H9 (cell line): ENCODE results near the gene PLEKHG7. TPM values are rescaled to one million over a fixed set of nuclear protein-coding genes. Genes with fewer than 3 reads are reported as not detected.

Experiments used
- DNase-seq: peaks from one replicate; pipeline ENCODE4 v3.0.0-alpha.2; 2017
- H2AFZ ChIP-seq: one replicate; pipeline ENCODE4 v1.6.1; 2013; ENCODE audit warnings: mild to moderate bottlenecking, low read length, control low read depth, moderate library complexity
- H2AK5ac ChIP-seq: 2 replicates; pipeline ENCODE4 v1.6.1; 2013; ENCODE audit warnings: low read length, control low read depth, mixed read lengths; ENCODE audit not compliant: insufficient read length
- H2BK120ac ChIP-seq: one replicate; pipeline ENCODE4 v1.6.1; 2013; ENCODE audit warnings: low read depth, mild to moderate bottlenecking, low read length, control low read depth, inconsistent platforms; ENCODE audit not compliant: poor library complexity, severe bottlenecking
- H2BK12ac ChIP-seq: 2 replicates; pipeline ENCODE4 v1.6.1; 2013; ENCODE audit warnings: low read length, control low read depth, mixed read lengths, low read depth; ENCODE audit not compliant: insufficient read length
- H2BK15ac ChIP-seq: 2 replicates; pipeline ENCODE4 v1.6.1; 2013; ENCODE audit warnings: low read depth, low read length, control low read depth
- H2BK20ac ChIP-seq: one replicate; pipeline ENCODE4 v1.6.1; 2013; ENCODE audit warnings: low read depth, mild to moderate bottlenecking, low read length, control low read depth, inconsistent platforms; ENCODE audit not compliant: poor library complexity, severe bottlenecking
- H2BK5ac ChIP-seq: 2 replicates; pipeline ENCODE4 v1.6.1; 2013; ENCODE audit warnings: low read length, control low read depth, mixed read lengths; ENCODE audit not compliant: insufficient read length
- H3K14ac ChIP-seq: 2 replicates; pipeline ENCODE4 v1.6.1; 2013; ENCODE audit warnings: low read length, control low read depth; ENCODE audit not compliant: insufficient read depth
- H3K18ac ChIP-seq: 2 replicates; pipeline ENCODE4 v1.6.1; 2013; ENCODE audit warnings: low read depth, mild to moderate bottlenecking, mixed read lengths, low read length, control low read depth; ENCODE audit not compliant: insufficient read length
- H3K23ac ChIP-seq: 2 replicates; pipeline ENCODE4 v1.6.1; 2013; ENCODE audit warnings: low read length, control low read depth, mixed read lengths, low read depth; ENCODE audit not compliant: insufficient read length
- H3K23me2 ChIP-seq: 2 replicates; pipeline ENCODE4 v1.6.1; 2013; ENCODE audit warnings: low read depth, mild to moderate bottlenecking, mixed read lengths, low read length, control low read depth; ENCODE audit not compliant: insufficient read length, poor library complexity, severe bottlenecking
- H3K27ac ChIP-seq: 2 replicates; pipeline ENCODE4 v1.5.1; 2013; ENCODE audit warnings: low read length, control low read depth, mixed read lengths, low read depth; ENCODE audit not compliant: insufficient read length
- H3K27me3 ChIP-seq: 2 replicates; pipeline ENCODE4 v1.6.1; 2013; ENCODE audit warnings: low read length, control low read depth, inconsistent platforms; ENCODE audit not compliant: insufficient read depth
- H3K4ac ChIP-seq: 2 replicates; pipeline ENCODE4 v1.6.1; 2013; ENCODE audit warnings: low read depth, mild to moderate bottlenecking, control low read depth, inconsistent platforms, low read length, moderate library complexity
- H3K4me1 ChIP-seq: 2 replicates; pipeline ENCODE4 v1.6.1; 2013; ENCODE audit warnings: low read length, control low read depth, inconsistent platforms; ENCODE audit not compliant: insufficient read depth
- H3K4me2 ChIP-seq: 2 replicates; pipeline ENCODE4 v1.6.1; 2013; ENCODE audit warnings: low read length, control low read depth, mixed read lengths; ENCODE audit not compliant: insufficient read length, insufficient read depth
- H3K56ac ChIP-seq: 2 replicates; pipeline ENCODE4 v1.6.1; 2013; ENCODE audit warnings: low read depth, mild to moderate bottlenecking, mixed read lengths, low read length, control low read depth; ENCODE audit not compliant: insufficient read length
- H3K79me1 ChIP-seq: 2 replicates; pipeline ENCODE4 v1.6.1; 2013; ENCODE audit warnings: low read depth, mild to moderate bottlenecking, moderate library complexity, low read length, control low read depth, inconsistent platforms; ENCODE audit not compliant: insufficient read depth, poor library complexity, severe bottlenecking
- H3K79me2 ChIP-seq: 2 replicates; pipeline ENCODE4 v1.6.1; 2013; ENCODE audit warnings: low read length, control low read depth, inconsistent platforms; ENCODE audit not compliant: insufficient read depth
- H3K9ac ChIP-seq: 2 replicates; pipeline ENCODE4 v1.6.1; 2013; ENCODE audit warnings: low read length, control low read depth, mixed read lengths; ENCODE audit not compliant: insufficient read length; ENCODE audit errors: extremely low read depth
- H3K9me3 ChIP-seq: one replicate; pipeline ENCODE4 v1.6.1; 2013; ENCODE audit warnings: low read depth, low read length, inconsistent platforms; ENCODE audit not compliant: control insufficient read depth
- H3T11ph ChIP-seq: one replicate; pipeline ENCODE4 v1.6.1; 2013; ENCODE audit warnings: mild to moderate bottlenecking, low read length, control low read depth, inconsistent platforms
- H4K20me1 ChIP-seq: one replicate; pipeline ENCODE4 v1.6.1; 2013; ENCODE audit not compliant: control insufficient read depth, insufficient read length, insufficient read depth
- H4K5ac ChIP-seq: 2 replicates; pipeline ENCODE4 v1.6.1; 2013; ENCODE audit warnings: low read depth, mild to moderate bottlenecking, mixed read lengths, low read length, control low read depth; ENCODE audit not compliant: insufficient read length
- H4K8ac ChIP-seq: replicated peaks from 2 replicates; pipeline ENCODE4 v1.6.1; 2013; ENCODE audit warnings: low read length, control low read depth, mixed read lengths, low read depth; ENCODE audit not compliant: insufficient read length
- H4K91ac ChIP-seq: 2 replicates; pipeline ENCODE4 v1.6.1; 2013; ENCODE audit warnings: low read depth, mild to moderate bottlenecking, moderate library complexity, mixed read lengths, low read length, control low read depth; ENCODE audit not compliant: insufficient read length
- H3K27ac Mint-ChIP-seq, 3 experiments: 2 replicates in 2 of 3; 3 replicates in 1 of 3; pipeline ENCODE4 v1.8.0; 2020 to 2021; ENCODE audit warnings: mixed read lengths in 3 of 3, mild to moderate bottlenecking in 1 of 3, moderate library complexity in 1 of 3
- H3K27me3 Mint-ChIP-seq: 2 replicates; pipeline ENCODE4 v1.8.0; 2021; ENCODE audit warnings: low read depth, mild to moderate bottlenecking, moderate library complexity, mixed read lengths
- H3K36me3 Mint-ChIP-seq, 3 experiments: 2 replicates in 2 of 3; 3 replicates in 1 of 3; pipeline ENCODE4 v1.8.0; 2020 to 2021; ENCODE audit warnings: low read depth in 3 of 3, mixed read lengths in 3 of 3; ENCODE audit not compliant: insufficient read depth in 1 of 3
- H3K4me1 Mint-ChIP-seq, 2 experiments: 2 replicates each; pipeline ENCODE4 v1.8.0; 2020; ENCODE audit warnings: mixed read lengths in 2 of 2
- H3K4me3 Mint-ChIP-seq, 2 experiments: 2 replicates in 1 of 2; 3 replicates in 1 of 2; pipeline ENCODE4 v1.8.0; 2020 to 2021; ENCODE audit warnings: mild to moderate bottlenecking in 2 of 2, mixed read lengths in 2 of 2, moderate library complexity in 1 of 2
- H3K9me3 Mint-ChIP-seq, 2 experiments: 2 replicates in 1 of 2; 3 replicates in 1 of 2; pipeline ENCODE4 v1.8.0; 2020; ENCODE audit warnings: mild to moderate bottlenecking in 2 of 2, mixed read lengths in 2 of 2, moderate library complexity in 1 of 2
- WGBS: extraction: QIAGEN DNeasy Blood & Tissue Kit; methylation state at CpG from one replicate; pipeline ENCODE4 v1.1.7; 2013; ENCODE audit warnings: missing lambda C conversion rate, low lambda C conversion rate, mixed read lengths; ENCODE audit not compliant: insufficient read length; ENCODE audit errors: extremely low coverage; 5-methylcytosine and 5-hydroxymethylcytosine counted together
- total RNA-seq: library from RNA; stranded (reverse); gene quantifications from 2 replicates; pipeline ENCODE4 v1.2.1, GENCODE V29; 2021
- TF ChIP-seq, protein P1 (sequence below): fragments of 200-600 bp; sonication (generic); conservative IDR thresholded peaks from 3 replicates; pipeline ENCODE4 v1.8.0; 2021; ENCODE audit warnings: antibody characterized with exemption, mild to moderate bottlenecking

PLEKHG7 gene
- total RNA-seq, 1 experiment from 2014 or later: not detected

DNA sequence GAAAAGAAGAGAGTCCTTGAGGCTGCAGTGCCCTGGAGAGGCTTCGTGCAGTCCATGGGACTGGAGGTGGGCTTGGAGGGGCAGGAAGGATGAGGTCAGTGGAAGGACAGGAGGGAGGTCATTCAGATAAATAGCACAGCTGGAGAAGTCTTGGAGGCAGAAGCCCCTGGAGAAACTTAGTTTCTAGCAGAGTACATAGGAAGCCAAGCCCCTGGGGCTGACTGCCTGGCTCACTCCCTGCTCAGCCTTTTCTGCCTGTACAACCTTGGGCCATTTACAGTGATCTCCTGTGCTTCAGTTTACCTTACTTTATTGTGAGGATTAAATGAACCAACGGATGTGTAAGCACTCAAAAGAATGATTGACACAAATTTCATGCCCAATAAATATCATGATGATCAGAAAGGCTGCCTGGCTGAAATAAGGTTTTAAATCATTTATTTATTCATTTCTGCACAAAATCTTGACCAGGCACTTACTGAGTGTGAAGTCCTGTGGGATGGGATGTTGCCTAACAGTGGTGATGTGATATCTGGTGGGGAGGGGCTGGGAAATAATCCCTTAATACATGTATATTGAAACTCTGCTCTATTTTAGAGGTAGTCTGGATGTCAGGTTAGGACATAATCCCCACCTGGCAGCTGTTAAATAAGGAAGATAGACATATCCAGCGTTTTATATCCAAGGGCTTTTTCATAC lies 54.3 kb downstream of the PLEKHG7 start:
- no peak overlapping the region for H3K4ac ChIP-seq
- H2BK15ac ChIP-seq: no peak overlapping the region
- no peak overlapping the region for H2AFZ ChIP-seq
- no peak for DNase-seq
- no peak overlapping the region for H3K56ac ChIP-seq
- H3K27ac ChIP-seq: no peak overlapping the region
- no peak overlapping the region for H4K5ac ChIP-seq
- Mint-ChIP-seq H3K27ac (no peak overlapping the region), H3K4me1 (peaks cover 4 to 7% of the 10 kb centered on the region in 2 experiments), H3K4me3 (no peak overlapping the region), H3K27me3 (no peaks in the 10 kb centered on the region), H3K9me3 (no peaks in the 10 kb centered on the region; a peak in 1 of 5 replicates), H3K36me3 (no peaks in the 10 kb centered on the region; a peak in 1 of 7 replicates)
- no peak overlapping the region for H3K23ac ChIP-seq
- TF ChIP-seq, protein P1, sequence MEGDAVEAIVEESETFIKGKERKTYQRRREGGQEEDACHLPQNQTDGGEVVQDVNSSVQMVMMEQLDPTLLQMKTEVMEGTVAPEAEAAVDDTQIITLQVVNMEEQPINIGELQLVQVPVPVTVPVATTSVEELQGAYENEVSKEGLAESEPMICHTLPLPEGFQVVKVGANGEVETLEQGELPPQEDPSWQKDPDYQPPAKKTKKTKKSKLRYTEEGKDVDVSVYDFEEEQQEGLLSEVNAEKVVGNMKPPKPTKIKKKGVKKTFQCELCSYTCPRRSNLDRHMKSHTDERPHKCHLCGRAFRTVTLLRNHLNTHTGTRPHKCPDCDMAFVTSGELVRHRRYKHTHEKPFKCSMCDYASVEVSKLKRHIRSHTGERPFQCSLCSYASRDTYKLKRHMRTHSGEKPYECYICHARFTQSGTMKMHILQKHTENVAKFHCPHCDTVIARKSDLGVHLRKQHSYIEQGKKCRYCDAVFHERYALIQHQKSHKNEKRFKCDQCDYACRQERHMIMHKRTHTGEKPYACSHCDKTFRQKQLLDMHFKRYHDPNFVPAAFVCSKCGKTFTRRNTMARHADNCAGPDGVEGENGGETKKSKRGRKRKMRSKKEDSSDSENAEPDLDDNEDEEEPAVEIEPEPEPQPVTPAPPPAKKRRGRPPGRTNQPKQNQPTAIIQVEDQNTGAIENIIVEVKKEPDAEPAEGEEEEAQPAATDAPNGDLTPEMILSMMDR: no peak
- no peaks in the 10 kb centered on the region for H3K9me3 ChIP-seq
- no peaks in the 10 kb centered on the region for H3K79me2 ChIP-seq
- no peaks in the 10 kb centered on the region for H3K4me1 ChIP-seq
- H3K4me2 ChIP-seq: no peak overlapping the region
- no peak overlapping the region for H2BK12ac ChIP-seq
- H3K23me2 ChIP-seq: no peaks in the 10 kb centered on the region
- H2BK120ac ChIP-seq: no peak overlapping the region
- no peak overlapping the region for H3K14ac ChIP-seq
- H2BK20ac ChIP-seq: no peak overlapping the region
- no peaks in the 10 kb centered on the region for H3K79me1 ChIP-seq
- no peaks in the 10 kb centered on the region for H4K20me1 ChIP-seq
- H3K27me3 ChIP-seq: no peaks in the 10 kb centered on the region
- no peak overlapping the region for H4K91ac ChIP-seq
- no peak overlapping the region for H4K8ac ChIP-seq
- H2BK5ac ChIP-seq: no peak overlapping the region
- WGBS: no CpG with 5 or more reads among the region's 3 CpGs
- H3T11ph ChIP-seq: no peak overlapping the region
- H2AK5ac ChIP-seq: no peak overlapping the region
- no peak overlapping the region for H3K18ac ChIP-seq
- no peak overlapping the region for H3K9ac ChIP-seq
